Neural cell (in vitro differentiated cells): ENCODE measurements around the gene SESN1. TPM values are rescaled to one million over a fixed set of nuclear protein-coding genes. Genes with fewer than 3 reads are reported as not detected.

ENCODE experiments used
- H2AFZ ChIP-seq: fragments of 200-600, 300-800 bp; sonication (generic), shearing (Covaris generic); 2 replicates; pipeline ENCODE4 v1.6.0; 2014; ENCODE audit warnings: low read depth, mild to moderate bottlenecking, antibody characterized with exemption, low read length, moderate library complexity
- H3F3A ChIP-seq: fragments of 200-600 bp; shearing (Covaris generic); 2 replicates; pipeline ENCODE4 v1.6.1; 2016; ENCODE audit warnings: mild to moderate bottlenecking, moderate library complexity, mixed read lengths, antibody characterized with exemption, low read length; ENCODE audit not compliant: insufficient read depth, poor library complexity, severe bottlenecking
- H3K27ac ChIP-seq: fragments of 200-600, 300-800 bp; sonication (generic), shearing (Covaris generic); 2 replicates; pipeline ENCODE4 v1.5.1; 2014; ENCODE audit warnings: mild to moderate bottlenecking, low read length, moderate library complexity
- H3K27me3 ChIP-seq: fragments of 300-800, 200-600 bp; sonication (generic), shearing (Covaris generic); 2 replicates; pipeline ENCODE4 v1.6.0; 2014; ENCODE audit warnings: mild to moderate bottlenecking, low read depth, low read length, moderate library complexity; ENCODE audit not compliant: insufficient read depth
- H3K36me3 ChIP-seq: fragments of 300-800, 200-600 bp; sonication (generic), shearing (Covaris generic); 2 replicates; pipeline ENCODE4 v1.5.1; 2014; ENCODE audit warnings: mild to moderate bottlenecking, antibody characterized with exemption, low read length, moderate library complexity; ENCODE audit not compliant: insufficient read depth
- H3K4me2 ChIP-seq: fragments of 300-800, 200-600 bp; sonication (generic), shearing (Covaris generic); 2 replicates; pipeline ENCODE4 v1.6.0; 2014; ENCODE audit warnings: mild to moderate bottlenecking, low read length
- H3K4me3 ChIP-seq: fragments of 300-800, 200-600 bp; sonication (generic), shearing (Covaris generic); 2 replicates; pipeline ENCODE4 v1.5.1; 2014; ENCODE audit warnings: mild to moderate bottlenecking, low read length, moderate library complexity
- H3K79me2 ChIP-seq: fragments of 200-600 bp; shearing (Covaris generic); replicated peaks from 2 replicates; pipeline ENCODE4 v1.6.0; 2014; ENCODE audit warnings: mild to moderate bottlenecking, low read length, moderate library complexity; ENCODE audit not compliant: insufficient read depth
- H3K9ac ChIP-seq: fragments of 300-800, 200-600 bp; sonication (generic), shearing (Covaris generic); 2 replicates; pipeline ENCODE4 v1.6.1; 2016; ENCODE audit warnings: mild to moderate bottlenecking, low read length, mixed read lengths
- H3K9me2 ChIP-seq: fragments of 200-600 bp; shearing (Covaris generic); 2 replicates; pipeline ENCODE4 v1.6.1; 2016; ENCODE audit warnings: mild to moderate bottlenecking, low read length, mixed read lengths; ENCODE audit not compliant: insufficient read depth
- H3K9me3 ChIP-seq: fragments of 200-600, 300-800 bp; sonication (generic), shearing (Covaris generic); 2 replicates; pipeline ENCODE4 v1.6.1; 2016; ENCODE audit warnings: mild to moderate bottlenecking, mixed run types, low read length, moderate library complexity, mixed read lengths
- H4K20me1 ChIP-seq: fragments of 200-600 bp; shearing (Covaris generic); 2 replicates; pipeline ENCODE4 v1.6.1; 2016; ENCODE audit warnings: mild to moderate bottlenecking, mixed run types; ENCODE audit not compliant: insufficient read depth
- EP300 ChIP-seq: fragments of 450-650 bp; conservative IDR thresholded peaks from 2 replicates; pipeline ENCODE4 v1.6.1; 2014; ENCODE audit warnings: antibody characterized with exemption, mild to moderate bottlenecking, moderate library complexity; ENCODE audit not compliant: poor library complexity, severe bottlenecking
- EZH2 ChIP-seq: fragments of 200-600, 300-800 bp; shearing (Covaris generic), sonication (generic); IDR thresholded peaks from 2 replicates; pipeline ENCODE4 v1.6.1; 2014; ENCODE audit warnings: antibody characterized with exemption, low read length, borderline replicate concordance, mild to moderate bottlenecking; ENCODE audit not compliant: insufficient read depth, poor library complexity, severe bottlenecking
- MXI1 ChIP-seq: fragments of 450-650 bp; conservative IDR thresholded peaks from 2 replicates; pipeline ENCODE4 v1.6.1; 2014; ENCODE audit warnings: antibody characterized with exemption, mild to moderate bottlenecking; ENCODE audit not compliant: poor library complexity, severe bottlenecking
- POLR2AphosphoS5 ChIP-seq: IDR thresholded peaks from 2 replicates; pipeline ENCODE4 v1.6.1; 2012
- RAD21 ChIP-seq: fragments of 450-650 bp; conservative IDR thresholded peaks from 2 replicates; pipeline ENCODE4 v1.6.1; 2014; ENCODE audit warnings: antibody characterized with exemption, mild to moderate bottlenecking, moderate library complexity
- SMC3 ChIP-seq: fragments of 450-650 bp; conservative IDR thresholded peaks from 2 replicates; pipeline ENCODE4 v1.6.1; 2014; ENCODE audit warnings: antibody characterized with exemption, mild to moderate bottlenecking, moderate library complexity; ENCODE audit not compliant: poor library complexity
- polyA plus RNA-seq: library from polyadenylated mRNA; depleted of rRNA; stranded (reverse); fragments of >200 nt; gene quantifications from 2 replicates; pipeline ENCODE4 v1.2.3, GENCODE V29; 2014
- TF ChIP-seq, protein P1 (sequence below): fragments of 450-650 bp; IDR thresholded peaks from 2 replicates; pipeline ENCODE4 v1.5.1; 2014; ENCODE audit warnings: antibody characterized with exemption, mild to moderate bottlenecking, moderate library complexity; ENCODE audit not compliant: poor library complexity, severe bottlenecking
- TF ChIP-seq, protein P2 (sequence below): IDR thresholded peaks from 2 replicates; pipeline ENCODE4 v1.6.1; 2012; ENCODE audit warnings: borderline replicate concordance

The SESN1 gene
- polyA plus RNA-seq, 1 donor from 2014 or later, result 46.4 TPM

GRCh38 chr6:109051301-109052017, 43.2 kb downstream of the SESN1 start:
- Histone ChIP-seq H3K9me2 (no peaks in the 10 kb centered on the region), H3K9me3 (no peaks in the 10 kb centered on the region), H3K27ac (no peak overlapping the region), H3K4me3 (no peak overlapping the region), H3K27me3 (no peaks in the 10 kb centered on the region), H3K9ac (no peak overlapping the region), H2AFZ (no peak overlapping the region), H3F3A (no peaks in the 10 kb centered on the region), H3K79me2 (no peaks in the 10 kb centered on the region), H4K20me1 (no peaks in the 10 kb centered on the region), H3K4me2 (no peak overlapping the region), H3K36me3 (no peaks in the 10 kb centered on the region)
- no peak for TF ChIP-seq POLR2AphosphoS5

DNA sequence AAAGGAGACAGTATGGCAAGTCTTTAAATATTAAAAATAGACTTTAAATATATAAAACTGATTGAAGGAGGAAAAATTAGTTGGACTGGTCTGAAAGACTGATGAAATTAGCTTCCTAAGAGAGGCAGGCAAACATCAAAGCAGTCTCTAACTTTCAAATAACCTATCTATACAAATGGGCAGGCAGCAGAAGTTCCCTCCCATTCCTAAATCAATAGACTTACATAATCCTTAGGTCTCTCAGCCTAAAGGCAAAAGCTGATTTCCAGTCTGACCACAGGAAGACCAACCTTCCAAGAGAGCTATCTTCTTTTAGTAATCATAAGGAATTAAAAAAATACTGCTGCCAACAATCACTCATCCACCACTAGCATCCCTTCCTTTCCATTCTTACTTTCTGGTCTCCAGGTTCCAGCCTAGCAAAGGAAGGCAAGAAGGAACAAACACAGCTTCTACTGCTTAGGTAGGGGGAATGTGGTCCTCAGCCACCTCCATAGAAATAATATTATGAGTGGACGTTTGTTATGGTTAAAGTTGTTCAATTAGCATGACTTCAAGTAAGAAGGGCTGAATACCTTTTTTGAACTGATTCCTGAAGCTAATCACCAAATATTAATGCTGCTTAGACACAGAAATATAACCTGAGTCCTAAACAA, 44.1 kb downstream of the SESN1 start:
- TF ChIP-seq EZH2 (no peak), SMC3 (no peak), EP300 (no peak), POLR2AphosphoS5 (no peak)
- TF ChIP-seq, protein P1, sequence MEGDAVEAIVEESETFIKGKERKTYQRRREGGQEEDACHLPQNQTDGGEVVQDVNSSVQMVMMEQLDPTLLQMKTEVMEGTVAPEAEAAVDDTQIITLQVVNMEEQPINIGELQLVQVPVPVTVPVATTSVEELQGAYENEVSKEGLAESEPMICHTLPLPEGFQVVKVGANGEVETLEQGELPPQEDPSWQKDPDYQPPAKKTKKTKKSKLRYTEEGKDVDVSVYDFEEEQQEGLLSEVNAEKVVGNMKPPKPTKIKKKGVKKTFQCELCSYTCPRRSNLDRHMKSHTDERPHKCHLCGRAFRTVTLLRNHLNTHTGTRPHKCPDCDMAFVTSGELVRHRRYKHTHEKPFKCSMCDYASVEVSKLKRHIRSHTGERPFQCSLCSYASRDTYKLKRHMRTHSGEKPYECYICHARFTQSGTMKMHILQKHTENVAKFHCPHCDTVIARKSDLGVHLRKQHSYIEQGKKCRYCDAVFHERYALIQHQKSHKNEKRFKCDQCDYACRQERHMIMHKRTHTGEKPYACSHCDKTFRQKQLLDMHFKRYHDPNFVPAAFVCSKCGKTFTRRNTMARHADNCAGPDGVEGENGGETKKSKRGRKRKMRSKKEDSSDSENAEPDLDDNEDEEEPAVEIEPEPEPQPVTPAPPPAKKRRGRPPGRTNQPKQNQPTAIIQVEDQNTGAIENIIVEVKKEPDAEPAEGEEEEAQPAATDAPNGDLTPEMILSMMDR, result no peak
- TF ChIP-seq, protein P2, sequence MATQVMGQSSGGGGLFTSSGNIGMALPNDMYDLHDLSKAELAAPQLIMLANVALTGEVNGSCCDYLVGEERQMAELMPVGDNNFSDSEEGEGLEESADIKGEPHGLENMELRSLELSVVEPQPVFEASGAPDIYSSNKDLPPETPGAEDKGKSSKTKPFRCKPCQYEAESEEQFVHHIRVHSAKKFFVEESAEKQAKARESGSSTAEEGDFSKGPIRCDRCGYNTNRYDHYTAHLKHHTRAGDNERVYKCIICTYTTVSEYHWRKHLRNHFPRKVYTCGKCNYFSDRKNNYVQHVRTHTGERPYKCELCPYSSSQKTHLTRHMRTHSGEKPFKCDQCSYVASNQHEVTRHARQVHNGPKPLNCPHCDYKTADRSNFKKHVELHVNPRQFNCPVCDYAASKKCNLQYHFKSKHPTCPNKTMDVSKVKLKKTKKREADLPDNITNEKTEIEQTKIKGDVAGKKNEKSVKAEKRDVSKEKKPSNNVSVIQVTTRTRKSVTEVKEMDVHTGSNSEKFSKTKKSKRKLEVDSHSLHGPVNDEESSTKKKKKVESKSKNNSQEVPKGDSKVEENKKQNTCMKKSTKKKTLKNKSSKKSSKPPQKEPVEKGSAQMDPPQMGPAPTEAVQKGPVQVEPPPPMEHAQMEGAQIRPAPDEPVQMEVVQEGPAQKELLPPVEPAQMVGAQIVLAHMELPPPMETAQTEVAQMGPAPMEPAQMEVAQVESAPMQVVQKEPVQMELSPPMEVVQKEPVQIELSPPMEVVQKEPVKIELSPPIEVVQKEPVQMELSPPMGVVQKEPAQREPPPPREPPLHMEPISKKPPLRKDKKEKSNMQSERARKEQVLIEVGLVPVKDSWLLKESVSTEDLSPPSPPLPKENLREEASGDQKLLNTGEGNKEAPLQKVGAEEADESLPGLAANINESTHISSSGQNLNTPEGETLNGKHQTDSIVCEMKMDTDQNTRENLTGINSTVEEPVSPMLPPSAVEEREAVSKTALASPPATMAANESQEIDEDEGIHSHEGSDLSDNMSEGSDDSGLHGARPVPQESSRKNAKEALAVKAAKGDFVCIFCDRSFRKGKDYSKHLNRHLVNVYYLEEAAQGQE, result no peak
- Histone ChIP-seq H3K79me2 (no peaks in the 10 kb centered on the region), H2AFZ (no peak overlapping the region), H3K9ac (no peak overlapping the region), H3K27ac (no peak overlapping the region), H3K4me3 (no peak overlapping the region), H3K36me3 (no peaks in the 10 kb centered on the region), H3K9me2 (no peaks in the 10 kb centered on the region), H3K27me3 (no peaks in the 10 kb centered on the region), H3F3A (no peaks in the 10 kb centered on the region), H3K4me2 (no peak overlapping the region), H3K9me3 (no peaks in the 10 kb centered on the region), H4K20me1 (no peaks in the 10 kb centered on the region)

DNA sequence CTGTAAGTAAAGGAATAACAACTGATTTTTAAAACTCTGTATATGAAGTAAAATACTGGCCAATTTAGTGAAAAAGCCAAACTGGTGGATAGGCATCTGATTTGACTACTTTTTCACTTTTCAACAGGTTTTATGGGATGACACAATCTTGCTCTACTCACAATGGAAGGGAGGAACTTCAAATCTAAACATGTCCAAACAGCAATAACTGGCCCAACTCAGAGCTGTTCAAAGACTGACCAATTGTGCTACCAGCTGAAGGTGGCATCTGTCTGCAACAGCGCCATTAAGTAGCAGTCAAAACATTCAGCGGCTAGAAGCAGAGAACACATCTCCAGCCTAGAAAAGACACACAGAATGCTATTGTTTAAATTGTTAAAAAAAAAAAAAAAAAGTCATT, 44.6 kb downstream of the SESN1 start:
- Histone ChIP-seq H3K27ac (no peak overlapping the region), H3K79me2 (no peaks in the 10 kb centered on the region)

More for the DNA sequence above, 44.6 kb downstream of the SESN1 start:
- H3K36me3 ChIP-seq, result no peaks in the 10 kb centered on the region
- H4K20me1 ChIP-seq, result no peaks in the 10 kb centered on the region
- H3F3A ChIP-seq, result no peaks in the 10 kb centered on the region
- no peaks in the 10 kb centered on the region for H3K27me3 ChIP-seq
- TF ChIP-seq SMC3 (no peak), RAD21 (no peak), MXI1 (no peak), EP300 (no peak), EZH2 (no peak)
- TF ChIP-seq, protein P2, result no peak
- H2AFZ ChIP-seq, result no peak overlapping the region
- H3K4me2 ChIP-seq, result no peak overlapping the region
- no peaks in the 10 kb centered on the region for H3K9me2 ChIP-seq
- no peak overlapping the region for H3K9ac ChIP-seq
- H3K4me3 ChIP-seq, result no peak overlapping the region
- H3K9me3 ChIP-seq, result no peaks in the 10 kb centered on the region
